HG03060 (cell line): ENCODE data around the gene DBNL.

Experiments used
- ATAC-seq: cut with Tn5 transposase; IDR thresholded peaks from one replicate; pipeline ENCODE4 v1.9.1; 2021; ENCODE audit warnings: low read depth, moderate number of reproducible peaks; ENCODE audit not compliant: unreplicated experiment

DBNL gene

DNA sequence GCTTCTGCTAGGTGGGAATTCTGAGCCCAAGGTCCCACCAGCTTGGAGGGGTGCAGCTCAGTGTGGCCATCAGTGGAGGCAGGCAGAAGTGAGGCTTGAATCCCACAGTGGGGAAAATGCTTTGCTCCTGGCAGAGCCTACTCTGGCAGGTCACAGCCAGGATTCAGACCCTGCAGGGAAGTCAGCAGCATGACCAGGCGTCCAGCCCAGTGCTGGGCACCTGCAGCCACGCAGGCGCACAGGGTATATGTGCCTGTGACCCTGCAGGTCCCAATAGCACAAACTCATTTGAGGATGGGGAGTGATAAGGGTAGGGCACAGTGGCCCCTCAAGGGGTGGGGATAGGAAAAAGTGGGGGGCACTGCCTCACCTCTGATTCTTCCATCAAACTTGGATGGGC is 51.3 kb downstream of the DBNL start:
- no peak for ATAC-seq

- no peak for ATAC-seq
Measured at GRCh38 chr7:44096326-44096881, 51.9 kb downstream of the DBNL start.

DNA sequence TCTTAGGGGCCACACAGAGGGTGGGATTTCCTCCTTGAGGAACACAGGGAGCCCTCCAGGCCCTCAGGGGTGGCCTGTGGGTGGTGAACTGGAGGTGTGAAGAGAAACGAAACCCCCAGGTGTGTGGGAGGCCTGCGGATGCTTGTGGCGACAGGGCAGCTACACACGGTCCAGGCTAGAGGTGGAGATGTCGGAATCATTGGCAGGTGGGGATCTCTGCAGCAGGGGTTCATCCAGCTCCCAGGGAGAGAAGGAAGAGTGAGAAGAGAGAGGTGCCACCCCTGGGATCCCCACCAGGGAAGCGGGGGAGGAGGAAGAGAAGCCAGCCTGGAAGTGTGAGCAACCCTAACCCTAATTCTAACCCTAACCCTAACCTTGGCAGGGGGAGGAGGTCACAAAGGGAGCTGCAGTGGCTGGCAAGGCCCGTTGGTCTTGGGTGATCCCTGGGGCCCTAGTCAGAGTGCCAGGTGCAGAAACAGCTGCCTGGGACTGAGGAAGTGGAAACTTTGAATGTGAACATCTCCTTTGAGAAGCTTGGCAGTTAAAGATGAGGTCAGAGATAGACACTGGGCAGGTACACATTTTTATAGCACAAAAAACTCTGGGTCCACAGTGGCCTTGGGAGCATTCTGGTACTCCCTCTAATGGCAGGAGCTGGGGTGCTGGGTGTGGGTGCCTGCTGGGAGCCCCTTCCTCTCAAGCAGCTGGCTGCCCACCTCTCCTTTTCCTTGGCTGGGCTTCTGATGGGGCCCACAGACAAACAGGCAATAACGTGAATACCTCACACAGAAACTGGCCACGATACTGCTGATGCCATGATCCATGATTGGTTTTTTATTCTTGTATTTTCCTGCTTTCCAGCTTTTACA is 52.8 kb downstream of the DBNL start:
- no peak for ATAC-seq

- no peak for ATAC-seq
Measured at GRCh38 chr7:44098092-44099068, 53.9 kb downstream of the DBNL start.

DNA sequence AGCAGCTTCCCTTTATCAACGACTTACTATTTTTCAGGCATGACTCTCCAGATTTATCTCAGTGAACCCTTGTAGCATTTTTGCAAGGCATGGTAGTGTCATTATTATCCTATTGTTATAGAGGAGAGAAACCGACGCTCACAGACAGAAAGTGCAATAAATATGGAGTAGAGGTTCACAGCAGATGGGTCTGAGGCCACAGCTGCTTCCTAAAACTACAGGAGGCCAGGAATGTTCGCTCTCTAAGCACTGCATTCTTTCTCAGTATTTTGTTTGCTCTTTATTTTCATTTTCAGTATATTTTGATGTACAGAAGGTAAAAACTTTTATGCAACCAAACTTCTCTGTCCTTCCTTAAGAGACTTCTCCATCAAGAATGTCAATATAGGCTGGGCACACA is 55.2 kb downstream of the DBNL start:
- no peak for ATAC-seq

- ATAC-seq: no peak
Measured at GRCh38 chr7:44100458-44101302, 56.2 kb downstream of the DBNL start.

- ATAC-seq: no peak
Measured at GRCh38 chr7:44101303-44101965, 56.9 kb downstream of the DBNL start.

DNA sequence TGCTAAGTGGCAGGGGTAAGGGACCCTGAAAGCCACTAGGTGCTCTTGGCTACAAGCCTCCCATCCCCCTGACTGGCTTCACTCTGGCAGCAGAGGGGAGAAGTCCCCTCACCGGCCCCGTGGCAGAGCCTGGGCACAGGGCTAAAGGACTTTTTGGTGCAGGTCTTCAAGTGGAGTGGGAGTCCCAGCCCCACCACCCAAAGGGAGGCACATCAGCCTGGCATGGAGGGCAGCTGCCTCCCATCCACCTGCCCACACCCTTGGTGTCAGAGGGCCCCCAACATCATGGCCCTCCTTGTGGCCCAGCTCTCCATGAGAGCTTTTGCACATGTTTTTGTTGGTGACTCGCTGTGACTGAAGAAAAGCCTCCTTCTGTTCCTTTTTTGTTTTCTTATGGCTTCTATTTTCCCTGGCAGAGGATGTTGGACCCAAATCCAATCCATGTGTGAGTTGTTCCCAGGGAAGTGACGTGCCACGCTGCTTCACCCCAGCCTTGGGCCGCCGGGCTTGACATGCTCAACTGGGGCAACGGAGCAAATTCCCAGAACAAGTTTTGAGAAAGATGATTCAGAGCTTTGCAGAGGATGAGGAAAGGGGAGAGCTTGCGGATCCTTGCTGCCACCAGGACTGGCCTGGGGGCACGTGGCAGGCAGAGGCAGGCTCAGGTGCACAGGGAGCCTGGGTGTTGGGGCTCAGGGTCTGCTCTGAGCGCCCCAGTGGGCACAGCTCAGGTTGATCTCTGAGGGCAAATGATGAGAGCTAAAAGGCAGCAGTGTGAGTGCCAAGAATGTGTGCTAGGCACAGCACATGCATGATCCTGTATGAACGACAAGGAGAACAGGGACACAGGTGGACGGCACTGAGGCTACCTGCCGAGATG is 57.7 kb downstream of the DBNL start:
- ATAC-seq: no peak

- no peak for ATAC-seq
Measured at GRCh38 chr7:44102846-44103565, 58.5 kb downstream of the DBNL start.

- no peak for ATAC-seq
Measured at GRCh38 chr7:44103566-44103922, 59.0 kb downstream of the DBNL start.

DNA sequence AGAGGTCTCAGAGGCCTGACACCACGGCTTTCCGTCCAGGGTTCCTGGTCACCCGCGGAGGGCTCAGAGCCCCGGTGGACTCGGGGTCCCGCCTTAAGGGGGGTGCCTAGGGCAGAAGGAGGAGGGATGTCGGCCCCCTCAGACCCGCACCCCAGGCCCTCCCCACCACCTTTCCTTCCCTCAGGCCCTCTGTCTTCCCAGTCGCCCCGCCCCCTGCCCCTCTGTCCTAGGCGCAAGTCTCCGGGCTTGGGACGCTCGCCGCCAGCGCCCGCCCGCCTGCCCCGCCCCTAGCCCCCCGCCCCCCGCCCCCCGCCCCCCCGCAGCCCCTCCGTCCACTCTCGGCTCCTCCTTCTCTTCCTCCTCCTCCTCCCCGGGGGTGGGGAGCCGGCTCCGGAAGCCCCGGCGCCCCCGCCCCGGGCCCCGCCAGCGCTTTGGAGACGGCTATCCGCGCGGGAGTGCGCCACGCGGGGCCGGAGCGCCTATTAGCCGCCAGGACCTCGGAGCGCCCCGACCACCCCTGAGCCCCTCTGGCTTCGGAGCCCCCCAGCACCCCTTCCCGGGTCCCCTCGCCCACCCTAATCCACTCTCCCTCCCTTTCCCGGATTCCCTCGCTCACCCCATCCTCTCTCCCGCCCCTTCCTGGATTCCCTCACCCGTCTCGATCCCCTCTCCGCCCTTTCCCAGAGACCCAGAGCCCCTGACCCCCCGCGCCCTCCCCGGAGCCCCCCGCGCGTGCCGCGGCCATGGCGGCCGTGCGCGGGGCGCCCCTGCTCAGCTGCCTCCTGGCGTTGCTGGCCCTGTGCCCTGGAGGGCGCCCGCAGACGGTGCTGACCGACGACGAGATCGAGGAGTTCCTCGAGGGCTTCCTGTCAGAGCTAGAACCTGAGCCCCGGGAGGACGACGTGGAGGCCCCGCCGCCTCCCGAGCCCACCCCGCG is 59.7 kb downstream of the DBNL start, which contains the start of gene AEBP1:
TSS of gene AEBP1 (plus strand) at position 423 of the 937 bp plus-strand sequence. CDS start at position 744, 321 bp downstream.
- ATAC-seq: no peak

DNA sequence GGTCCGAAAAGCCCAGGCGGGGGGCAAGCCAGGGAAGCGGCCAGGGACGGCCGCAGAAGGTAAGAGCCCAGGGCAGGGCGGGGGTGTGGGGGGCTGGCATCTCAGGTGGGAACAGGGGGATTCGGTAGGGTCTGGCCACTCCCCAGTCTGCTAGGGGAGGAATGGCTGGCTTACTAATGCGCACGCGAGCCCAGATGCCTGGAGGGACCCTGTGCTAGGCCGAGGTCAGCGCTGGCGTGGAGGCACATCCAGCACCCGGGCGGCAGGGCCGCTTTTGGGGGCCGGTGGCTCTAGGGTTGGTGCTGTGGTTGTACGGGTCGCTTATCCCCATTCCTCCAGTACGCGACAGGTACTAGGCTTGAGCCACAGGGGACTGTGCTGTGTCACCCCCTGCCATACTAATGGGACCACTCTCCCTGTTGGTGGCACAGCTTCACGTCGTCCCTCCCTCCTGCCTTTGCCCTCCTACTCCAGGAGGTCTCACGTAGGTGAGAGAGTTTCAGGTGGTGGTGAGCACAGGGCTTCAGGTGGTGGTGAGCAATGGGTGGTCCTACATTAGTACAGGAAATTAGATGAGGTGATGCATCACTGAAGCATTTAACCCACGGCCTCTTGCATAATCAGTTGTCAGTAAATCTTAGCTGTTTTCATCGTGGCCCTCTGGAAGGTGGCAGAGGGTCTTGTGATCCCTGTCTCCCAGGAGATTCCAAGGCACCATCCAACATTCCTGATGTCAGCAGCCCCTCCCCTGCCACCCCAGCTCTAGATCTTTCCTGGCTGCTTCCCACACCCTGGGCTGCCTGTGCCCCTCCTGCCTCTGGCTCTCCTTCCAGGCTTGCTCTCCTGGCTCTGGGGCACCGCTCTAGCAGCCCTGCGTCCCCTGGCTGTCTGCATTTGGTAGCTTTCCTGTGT is 60.6 kb downstream of the DBNL start:
- no peak for ATAC-seq

DNA sequence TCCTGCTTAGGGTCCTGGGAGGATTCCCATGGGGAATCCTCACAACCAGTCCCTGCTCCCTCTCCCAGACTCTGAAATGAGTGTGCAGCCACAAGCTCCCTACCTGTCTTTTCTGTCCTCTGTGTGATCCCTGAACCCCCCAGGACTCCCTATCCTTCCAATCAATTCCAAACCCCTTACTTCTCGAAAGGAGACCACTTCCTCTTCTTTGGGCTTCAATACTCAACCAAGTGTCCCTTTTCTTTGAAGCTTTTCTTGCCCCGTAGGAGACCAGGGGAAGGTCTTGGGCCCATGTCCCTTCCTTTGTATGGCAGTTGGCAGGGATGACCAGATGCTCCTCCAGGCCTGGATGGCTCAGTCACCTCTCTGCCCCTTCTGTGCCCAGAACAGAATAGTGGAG is 61.3 kb downstream of the DBNL start:
- ATAC-seq: no peak

DNA sequence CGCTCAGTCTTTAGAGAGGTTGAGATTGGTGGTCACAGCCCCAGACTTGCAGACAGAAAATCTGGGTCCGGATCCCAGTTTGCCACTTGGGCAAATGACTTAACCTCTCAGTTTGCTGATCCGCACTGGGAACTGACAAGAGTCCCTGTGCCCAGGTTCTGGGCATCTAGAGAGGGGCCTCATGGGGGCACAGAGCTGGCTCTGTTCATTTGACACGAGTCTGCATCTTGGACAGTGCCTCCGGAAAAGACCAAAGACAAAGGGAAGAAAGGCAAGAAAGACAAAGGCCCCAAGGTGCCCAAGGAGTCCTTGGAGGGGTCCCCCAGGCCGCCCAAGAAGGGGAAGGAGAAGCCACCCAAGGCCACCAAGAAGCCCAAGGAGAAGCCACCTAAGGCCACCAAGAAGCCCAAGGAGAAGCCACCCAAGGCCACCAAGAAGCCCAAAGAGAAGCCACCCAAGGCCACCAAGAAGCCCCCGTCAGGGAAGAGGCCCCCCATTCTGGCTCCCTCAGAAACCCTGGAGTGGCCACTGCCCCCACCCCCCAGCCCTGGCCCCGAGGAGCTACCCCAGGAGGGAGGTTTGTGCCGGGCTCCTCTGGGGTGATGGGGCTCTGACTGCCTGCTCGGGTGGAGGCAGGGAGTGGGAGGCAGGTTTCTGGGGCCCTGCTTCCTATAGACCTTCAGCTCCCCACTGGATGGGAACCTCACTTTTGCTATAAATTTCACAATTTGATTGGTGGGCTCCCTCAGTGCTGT is 62.0 kb downstream of the DBNL start:
- ATAC-seq: no peak
